Measurements from ENCODE around the gene LIMS2.

GRCh38 chr2:127599211-127599610 lies 76.1 kb downstream of the LIMS2 start:
- no peak for TF ChIP-seq BHLHE40 (IDR thresholded peaks at IDR 0.05; ENCODE audit: low read depth, low read length)
- no peak for TF ChIP-seq KDM1A (IDR thresholded peaks at IDR 0.05; ENCODE audit: low read depth)
- no peak for TF ChIP-seq CTCF (IDR thresholded peaks at IDR 0.05)
- no peak for TF ChIP-seq PBX3 (IDR thresholded peaks at IDR 0.05)
- no peak for TF ChIP-seq REST (IDR thresholded peaks at IDR 0.05)
- TF ChIP-seq EP300 (IDR thresholded peaks at IDR 0.05), result no peak
